COLO829 (cell line): ENCODE measurements around the gene GRK5.
"Not testable (repeated sequence)": the region's sequence is repeated elsewhere in the genome, so short reads cannot be mapped to it uniquely, and the experiment has no call there.

Experiments used
- DNase-seq: peaks from one replicate; pipeline ENCODE4 v3.0.0; 2012; ENCODE audit warnings: low spot score

The GRK5 gene

GRCh38 chr10:119222537-119222936 lies 15.2 kb downstream of the GRK5 start:
- DNase-seq = no peak

GRCh38 chr10:119222966-119223386 lies 15.6 kb downstream of the GRK5 start:
- DNase-seq = no peak

GRCh38 chr10:119225083-119225658 lies 17.8 kb downstream of the GRK5 start:
- no peak for DNase-seq

- DNase-seq = no peak
Measured at GRCh38 chr10:119227825-119228224, 20.5 kb downstream of the GRK5 start.

- no peak for DNase-seq
Measured at GRCh38 chr10:119231654-119232053, 24.3 kb downstream of the GRK5 start.

GRCh38 chr10:119232439-119232838 lies 25.1 kb downstream of the GRK5 start:
- DNase-seq = not testable (repeated sequence)

GRCh38 chr10:119233123-119233820 lies 25.9 kb downstream of the GRK5 start:
- no peak for DNase-seq

GRCh38 chr10:119233821-119234220 lies 26.4 kb downstream of the GRK5 start:
- no peak for DNase-seq

- DNase-seq = no peak
Measured at GRCh38 chr10:119235356-119235755, 28.0 kb downstream of the GRK5 start.

GRCh38 chr10:119237722-119238436 lies 30.5 kb downstream of the GRK5 start:
- no peak for DNase-seq

GRCh38 chr10:119238577-119238976 lies 31.2 kb downstream of the GRK5 start:
- no peak for DNase-seq

- not testable (repeated sequence) for DNase-seq
Measured at GRCh38 chr10:119239015-119239414, 31.6 kb downstream of the GRK5 start.

- DNase-seq = not testable (repeated sequence)
Measured at GRCh38 chr10:119239630-119240029, 32.3 kb downstream of the GRK5 start.

- no peak for DNase-seq
Measured at GRCh38 chr10:119241066-119241465, 33.7 kb downstream of the GRK5 start.

- DNase-seq = no peak
Measured at GRCh38 chr10:119242186-119242585, 34.8 kb downstream of the GRK5 start.

- DNase-seq = no peak
Measured at GRCh38 chr10:119243488-119243887, 36.1 kb downstream of the GRK5 start.

GRCh38 chr10:119243967-119244366 lies 36.6 kb downstream of the GRK5 start:
- DNase-seq = no peak

- DNase-seq = no peak
Measured at GRCh38 chr10:119245272-119245671, 37.9 kb downstream of the GRK5 start.

GRCh38 chr10:119246862-119247549 lies 39.6 kb downstream of the GRK5 start:
- DNase-seq = no peak

GRCh38 chr10:119247550-119247894 lies 40.2 kb downstream of the GRK5 start:
- DNase-seq = no peak

GRCh38 chr10:119248184-119248583 lies 40.8 kb downstream of the GRK5 start:
- DNase-seq = no peak

GRCh38 chr10:119248681-119249080 lies 41.3 kb downstream of the GRK5 start:
- no peak for DNase-seq
